ENCODE results near the gene FGFR3. TPM values are rescaled to one million over a fixed set of nuclear protein-coding genes. Genes with fewer than 3 reads are reported as not detected.

The FGFR3 gene
- total RNA-seq, 8 experiments from 2014 or later: 0.76 to 39.4 (median 10.8) TPM

GRCh38 chr4:1813915-1814314, 20.8 kb downstream of the FGFR3 start:
- ATAC-seq (replicated peaks in 6 of 8): peak in 2 of 8 experiments; percentile 16 to 25
- in situ Hi-C loops (cut with MboI; ENCODE audit: low pct_unique_long_range_greater_than_20kb in 2 of 9, low sequenced_read_pairs in 9 of 9, unreplicated experiment in 9 of 9): loop anchor here in 1 of 9 experiments (10.0 kb wide), 1 partner anchor 59 kb away; no protein-coding TSS in a partner anchor

GRCh38 chr4:1814453-1814852, 21.4 kb downstream of the FGFR3 start:
- in situ Hi-C loops (cut with MboI; ENCODE audit: low pct_unique_long_range_greater_than_20kb in 2 of 9, low sequenced_read_pairs in 9 of 9, unreplicated experiment in 9 of 9): loop anchor here in 1 of 9 experiments (10.0 kb wide), 1 partner anchor 60 kb away; no protein-coding TSS in a partner anchor
- no peak for ATAC-seq (replicated peaks in 6 of 8)
- H3K27ac ChIP-seq: no peak overlapping the region
- 20 to 100% (median 88%) methylated on average over 1 to 7 of the region's 8 CpGs; no CpG with 5 or more reads in 5 of the 10 experiments for WGBS, 10 experiments
- H3K4me1 ChIP-seq (replicated peaks in 1 of 2): peaks cover 0 to 4% of the 10 kb centered on the region in 2 donors
- H3K4me3 ChIP-seq: no peak overlapping the region

More at GRCh38 chr4:1813915-1814314, 20.8 kb downstream of the FGFR3 start:
- WGBS, 10 experiments: 54 to 80% (median 78%) methylated on average over 1 to 6 of the region's 9 CpGs; no CpG with 5 or more reads in 7 of the 10 experiments
- Histone ChIP-seq H3K4me1 (replicated peaks in 1 of 2) (peaks cover 0 to 4% of the 10 kb centered on the region in 2 donors), H3K27ac (no peak overlapping the region), H3K4me3 (no peak overlapping the region)

GRCh38 chr4:1815096-1815996, 22.3 kb downstream of the FGFR3 start:
- ATAC-seq (replicated peaks in 6 of 8): no peak
- H3K27ac ChIP-seq: no peak overlapping the region
- in situ Hi-C loops (cut with MboI; ENCODE audit: low pct_unique_long_range_greater_than_20kb in 2 of 9, low sequenced_read_pairs in 9 of 9, unreplicated experiment in 9 of 9): loop anchor here in 1 of 9 experiments (10.0 kb wide), 1 partner anchor 61 kb away; no protein-coding TSS in a partner anchor
- H3K4me1 ChIP-seq (replicated peaks in 1 of 2): no peaks in the 10 kb centered on the region
- H3K4me3 ChIP-seq: no peak overlapping the region
- 90 to 100% (median 96%) methylated on average over 1 to 8 of the region's 34 CpGs; no CpG with 5 or more reads in 7 of the 10 experiments for WGBS, 10 experiments

- WGBS, 10 experiments: 60 to 100% (median 95%) methylated on average over 1 to 11 of the region's 25 CpGs; no CpG with 5 or more reads in 3 of the 10 experiments
- H3K27ac ChIP-seq: no peak overlapping the region
- no peak overlapping the region for H3K4me3 ChIP-seq
- no peak for ATAC-seq (replicated peaks in 6 of 8)
- in situ Hi-C loops (cut with MboI; ENCODE audit: low pct_unique_long_range_greater_than_20kb in 2 of 9, low sequenced_read_pairs in 9 of 9, unreplicated experiment in 9 of 9): loop anchor here in 1 of 9 experiments (10.0 kb wide), 1 partner anchor 61 kb away; no protein-coding TSS in a partner anchor
- H3K4me1 ChIP-seq (replicated peaks in 1 of 2): no peaks in the 10 kb centered on the region
Measured at GRCh38 chr4:1815997-1816860, 23.1 kb downstream of the FGFR3 start.

- Histone ChIP-seq H3K4me1 (replicated peaks in 1 of 2) (no peaks in the 10 kb centered on the region), H3K4me3 (no peak overlapping the region), H3K27ac (no peak overlapping the region)
- in situ Hi-C loops (cut with MboI; ENCODE audit: low pct_unique_long_range_greater_than_20kb in 2 of 9, low sequenced_read_pairs in 9 of 9, unreplicated experiment in 9 of 9): loop anchor here in 1 of 9 experiments (10.0 kb wide), 1 partner anchor 64 kb away; no protein-coding TSS in a partner anchor
- 82 to 100% (median 94%) methylated on average over 1 to 9 of the region's 10 CpGs; no CpG with 5 or more reads in 4 of the 10 experiments for WGBS, 10 experiments
- no peak for ATAC-seq (replicated peaks in 6 of 8)
Measured at GRCh38 chr4:1819284-1819683, 26.2 kb downstream of the FGFR3 start.

GRCh38 chr4:1819816-1820215, 26.7 kb downstream of the FGFR3 start:
- 20 to 100% (median 100%) methylated on average over 1 to 5 of the region's 7 CpGs; no CpG with 5 or more reads in 4 of the 10 experiments for WGBS, 10 experiments
- in situ Hi-C loops (cut with MboI; ENCODE audit: low pct_unique_long_range_greater_than_20kb in 2 of 9, low sequenced_read_pairs in 9 of 9, unreplicated experiment in 9 of 9): loop anchor here in 1 of 9 experiments (10.0 kb wide), 1 partner anchor 65 kb away; no protein-coding TSS in a partner anchor

GRCh38 chr4:1821679-1822567, 28.8 kb downstream of the FGFR3 start:
- no peak overlapping the region for H3K4me3 ChIP-seq
- in situ Hi-C loops (cut with MboI; ENCODE audit: low pct_unique_long_range_greater_than_20kb in 2 of 9, low sequenced_read_pairs in 9 of 9, unreplicated experiment in 9 of 9): no loop called here
- no peak for ATAC-seq (replicated peaks in 6 of 8)
- H3K4me1 ChIP-seq (replicated peaks in 1 of 2): no peaks in the 10 kb centered on the region
- H3K27ac ChIP-seq: no peak overlapping the region
- 80 to 100% (median 100%) methylated on average over 1 to 4 of the region's 18 CpGs; no CpG with 5 or more reads in 4 of the 10 experiments for WGBS, 10 experiments

More at GRCh38 chr4:1819816-1820215, 26.7 kb downstream of the FGFR3 start:
- no peak for ATAC-seq (replicated peaks in 6 of 8)
- H3K27ac ChIP-seq: no peak overlapping the region
- H3K4me1 ChIP-seq (replicated peaks in 1 of 2): no peaks in the 10 kb centered on the region
- no peak overlapping the region for H3K4me3 ChIP-seq

GRCh38 chr4:1822568-1823544, 29.8 kb downstream of the FGFR3 start:
- H3K4me3 ChIP-seq: no peak overlapping the region
- H3K4me1 ChIP-seq (replicated peaks in 1 of 2): no peaks in the 10 kb centered on the region
- in situ Hi-C loops (cut with MboI; ENCODE audit: low pct_unique_long_range_greater_than_20kb in 2 of 9, low sequenced_read_pairs in 9 of 9, unreplicated experiment in 9 of 9): no loop called here
- 80 to 100% (median 97%) methylated on average over 2 to 12 of the region's 37 CpGs; no CpG with 5 or more reads in 5 of the 10 experiments for WGBS, 10 experiments
- peak in 1 of 8 experiments; percentile 4 for ATAC-seq (replicated peaks in 6 of 8)
- H3K27ac ChIP-seq: no peak overlapping the region

- no peak overlapping the region for H3K27ac ChIP-seq
- H3K4me1 ChIP-seq (replicated peaks in 1 of 2): no peaks in the 10 kb centered on the region
- ATAC-seq (replicated peaks in 6 of 8): no peak
- H3K4me3 ChIP-seq: no peak overlapping the region
- 100% methylated on average over 1 to 3 of the region's 12 CpGs; no CpG with 5 or more reads in 5 of the 10 experiments for WGBS, 10 experiments
- in situ Hi-C loops (cut with MboI; ENCODE audit: low pct_unique_long_range_greater_than_20kb in 2 of 9, low sequenced_read_pairs in 9 of 9, unreplicated experiment in 9 of 9): no loop called here
Measured at GRCh38 chr4:1823545-1823932, 30.4 kb downstream of the FGFR3 start.

- 60 to 100% (median 80%) methylated on average over 1 to 2 of the region's 11 CpGs; no CpG with 5 or more reads in 5 of the 10 experiments for WGBS, 10 experiments
- in situ Hi-C loops (cut with MboI; ENCODE audit: low pct_unique_long_range_greater_than_20kb in 2 of 9, low sequenced_read_pairs in 9 of 9, unreplicated experiment in 9 of 9): no loop called here
- no peak for ATAC-seq (replicated peaks in 6 of 8)
Measured at GRCh38 chr4:1824746-1825145, 31.7 kb downstream of the FGFR3 start.

GRCh38 chr4:1825326-1825725, 32.2 kb downstream of the FGFR3 start:
- H3K4me1 ChIP-seq (replicated peaks in 1 of 2): no peaks in the 10 kb centered on the region
- in situ Hi-C loops (cut with MboI; ENCODE audit: low pct_unique_long_range_greater_than_20kb in 2 of 9, low sequenced_read_pairs in 9 of 9, unreplicated experiment in 9 of 9): no loop called here
- WGBS, 10 experiments: 77 to 100% (median 84%) methylated on average over 1 to 18 of the region's 19 CpGs; no CpG with 5 or more reads in 3 of the 10 experiments
- H3K27ac ChIP-seq: no peak overlapping the region
- no peak for ATAC-seq (replicated peaks in 6 of 8)
- no peak overlapping the region for H3K4me3 ChIP-seq

More at GRCh38 chr4:1824746-1825145, 31.7 kb downstream of the FGFR3 start:
- H3K27ac ChIP-seq: no peak overlapping the region
- H3K4me1 ChIP-seq (replicated peaks in 1 of 2): no peaks in the 10 kb centered on the region
- H3K4me3 ChIP-seq: no peak overlapping the region

All from motor neuron (in vitro differentiated cells).